HCT116 (cell line): ENCODE results near the gene BAD. TPM values are rescaled to one million over a fixed set of nuclear protein-coding genes. Genes with fewer than 3 reads are reported as not detected.

ENCODE experiments used
- ATAC-seq: fragments of 200-7000 bp; cut with Tn5 transposase; 2 replicates; pipeline ENCODE4 v1.9.1; 2020; ENCODE audit warnings: mild to moderate bottlenecking, moderate library complexity
- BruUV-seq: library from RNA; stranded (reverse); fragments of 400-500 nt; replicated peaks from 2 replicates; lab custom pipeline; 2021; lab: Mats Ljungman, UMichigan
- CTCF ChIA-PET: fragments of 300-600 bp; sonication (Branson Sonifier 250); formaldehyde crosslinking; loops from one replicate; lab custom pipeline; 2021; ENCODE audit warnings: antibody characterized with exemption; lab: Charles Lee
- POLR2A ChIA-PET: fragments of 300-600, 350-600 bp; sonication (Branson Sonifier 250); formaldehyde crosslinking; loops from one replicate; lab custom pipeline; 2021; ENCODE audit warnings: antibody characterized with exemption; lab: Charles Lee
- RAD21 ChIA-PET, 2 experiments: fragments of 300-600 bp; sonication (Branson Sonifier 250); formaldehyde crosslinking; loops; one replicate each; lab custom pipeline; 2023; ENCODE audit warnings: low total read pairs in 2 of 2; ENCODE audit not compliant: uncharacterized antibody in 2 of 2, unreplicated experiment in 2 of 2, low non-redundant PET in 1 of 2; lab: Charles Lee
- DNase-seq: peaks from one replicate; pipeline ENCODE4 v3.0.0-alpha.2; 2010; ENCODE audit warnings: low read depth, low spot score
- H2AFZ ChIP-seq: fragments of 200-600 bp; shearing (Covaris generic), sonication (generic); 2 replicates; pipeline ENCODE4 v1.6.1; 2017; ENCODE audit warnings: low read depth, mixed run types, mixed read lengths, antibody characterized with exemption, low read length; ENCODE audit not compliant: poor library complexity, severe bottlenecking
- H3K27ac ChIP-seq: 2 replicates; pipeline ENCODE4 v1.5.1; 2012; ENCODE audit warnings: low read depth, low read length
- H3K27me3 ChIP-seq: fragments of 200-600 bp; sonication (generic); 2 replicates; pipeline ENCODE4 v1.6.1; 2016; ENCODE audit warnings: mixed run types, low read length, mixed read lengths; ENCODE audit not compliant: insufficient read depth
- H3K36me3 ChIP-seq, 2 experiments: fragments of 200-500 bp in 1 of 2; fragments of 200-600 bp in 1 of 2; sonication (Bioruptor generic) in 1 of 2; sonication (generic) in 1 of 2; 2 replicates each; pipeline versions ENCODE4 v1.5.1 to v1.6.1; 2014 to 2016; ENCODE audit warnings: low read length in 2 of 2, inconsistent platforms in 1 of 2, mixed read lengths in 1 of 2, mixed run types in 1 of 2; ENCODE audit not compliant: insufficient read depth in 2 of 2, control insufficient read depth in 1 of 2
- H3K4me1 ChIP-seq, 2 experiments: fragments of 200-600 bp in 1 of 2; sonication (generic) in 1 of 2; 2 replicates each; pipeline versions ENCODE4 v1.5.1 to v1.6.1; 2012 to 2017; ENCODE audit warnings: low read length in 2 of 2, inconsistent platforms in 1 of 2, mild to moderate bottlenecking in 1 of 2, mixed read lengths in 1 of 2, mixed run types in 1 of 2, moderate library complexity in 1 of 2; ENCODE audit not compliant: insufficient read depth in 2 of 2, control insufficient read depth in 1 of 2
- H3K4me2 ChIP-seq: fragments of 200-600 bp; sonication (generic); 2 replicates; pipeline ENCODE4 v1.6.1; 2017; ENCODE audit warnings: mixed run types, low read length, mixed read lengths
- H3K4me3 ChIP-seq, 2 experiments: fragments of 200-600 bp in 1 of 2; sonication (generic) in 1 of 2; replicated peaks in 1 of 2; 2 replicates each; pipeline ENCODE4 v1.5.1; 2011 to 2016; ENCODE audit warnings: low read length in 2 of 2, control low read depth in 1 of 2, low read depth in 1 of 2, mild to moderate bottlenecking in 1 of 2, mixed read lengths in 1 of 2, mixed run types in 1 of 2
- H3K79me2 ChIP-seq: fragments of 200-600 bp; sonication (generic); 2 replicates; pipeline ENCODE4 v1.6.1; 2017; ENCODE audit warnings: mild to moderate bottlenecking, mixed run types, low read length, moderate library complexity, mixed read lengths; ENCODE audit not compliant: insufficient read depth
- H3K9ac ChIP-seq: fragments of 200-600 bp; sonication (generic); 2 replicates; pipeline ENCODE4 v1.6.1; 2016; ENCODE audit warnings: low read length, mixed read lengths
- H3K9me2 ChIP-seq: fragments of 200-600 bp; sonication (generic), shearing (Covaris generic); 2 replicates; pipeline ENCODE4 v1.6.1; 2017; ENCODE audit warnings: mixed run types, mild to moderate bottlenecking, moderate library complexity; ENCODE audit not compliant: insufficient read depth
- H3K9me3 ChIP-seq, 2 experiments: fragments of 200-500 bp in 1 of 2; fragments of 200-600 bp in 1 of 2; sonication (Bioruptor generic) in 1 of 2; sonication (generic) in 1 of 2; 2 replicates each; pipeline ENCODE4 v1.6.1; 2014 to 2017; ENCODE audit warnings: low read length in 2 of 2, mixed read lengths in 2 of 2, inconsistent platforms in 1 of 2, low read depth in 1 of 2, mild to moderate bottlenecking in 1 of 2, mixed run types in 1 of 2, moderate library complexity in 1 of 2; ENCODE audit not compliant: control insufficient read depth in 1 of 2, insufficient read depth in 1 of 2
- H4K20me1 ChIP-seq: fragments of 200-600 bp; sonication (generic), shearing (Covaris generic); 2 replicates; pipeline ENCODE4 v1.6.1; 2017; ENCODE audit warnings: mixed run types, mild to moderate bottlenecking, moderate library complexity; ENCODE audit not compliant: insufficient read depth
- EGR1 ChIP-seq: IDR thresholded peaks from 2 replicates; pipeline ENCODE4 v1.6.1; 2012; ENCODE audit warnings: low read depth
- FOSL1 ChIP-seq: IDR thresholded peaks from 2 replicates; pipeline ENCODE4 v1.6.1; 2012; ENCODE audit warnings: low read depth
- JUND ChIP-seq: IDR thresholded peaks from 2 replicates; pipeline ENCODE4 v1.6.1; 2012
- POLR2AphosphoS5 ChIP-seq: IDR thresholded peaks from 2 replicates; pipeline ENCODE4 v1.6.1; 2011; ENCODE audit warnings: mild to moderate bottlenecking, low read depth, low read length, moderate library complexity
- RAD21 ChIP-seq: IDR thresholded peaks from 2 replicates; pipeline ENCODE4 v1.6.1; 2012; ENCODE audit warnings: low read depth, mild to moderate bottlenecking
- SIN3A ChIP-seq: IDR thresholded peaks from 2 replicates; pipeline ENCODE4 v1.6.1; 2012; ENCODE audit warnings: low read depth
- SP1 ChIP-seq: IDR thresholded peaks from 2 replicates; pipeline ENCODE4 v1.6.1; 2012; ENCODE audit warnings: low read depth
- YY1 ChIP-seq: IDR thresholded peaks from 2 replicates; pipeline ENCODE4 v1.6.1; 2011; ENCODE audit warnings: low read length, low read depth, moderate library complexity, mild to moderate bottlenecking; ENCODE audit not compliant: insufficient replicate concordance; ENCODE audit errors: extremely low read depth
- ZFX ChIP-seq: fragments of 450-650 bp; IDR thresholded peaks from 2 replicates; pipeline ENCODE4 v1.6.1; 2017
- ZNF274 ChIP-seq: fragments of 200-500 bp; sonication (Bioruptor generic); IDR thresholded peaks from 2 replicates; pipeline ENCODE4 v1.6.1; 2014; ENCODE audit warnings: mild to moderate bottlenecking, low read depth, low read length, inconsistent platforms
- intact Hi-C: fragments of 100-400 bp; cut with micrococcal nuclease; formaldehyde crosslinking; loops from 2 replicates; pipeline ENCODE4 v1.10.0; 2022
- total RNA-seq: library from RNA; stranded (reverse); gene quantifications from one replicate; pipeline ENCODE4 v1.2.1, GENCODE V29; 2021; ENCODE audit not compliant: unreplicated experiment
- TF ChIP-seq, protein P1 (sequence below): IDR thresholded peaks from 2 replicates; pipeline ENCODE4 v1.6.1; 2012
- TF ChIP-seq, protein P2 (sequence below): IDR thresholded peaks from 2 replicates; pipeline ENCODE4 v1.6.1; 2012; ENCODE audit warnings: low read depth

Gene BAD
- total RNA-seq, 1 experiment from 2014 or later: 51.9 TPM

DNA sequence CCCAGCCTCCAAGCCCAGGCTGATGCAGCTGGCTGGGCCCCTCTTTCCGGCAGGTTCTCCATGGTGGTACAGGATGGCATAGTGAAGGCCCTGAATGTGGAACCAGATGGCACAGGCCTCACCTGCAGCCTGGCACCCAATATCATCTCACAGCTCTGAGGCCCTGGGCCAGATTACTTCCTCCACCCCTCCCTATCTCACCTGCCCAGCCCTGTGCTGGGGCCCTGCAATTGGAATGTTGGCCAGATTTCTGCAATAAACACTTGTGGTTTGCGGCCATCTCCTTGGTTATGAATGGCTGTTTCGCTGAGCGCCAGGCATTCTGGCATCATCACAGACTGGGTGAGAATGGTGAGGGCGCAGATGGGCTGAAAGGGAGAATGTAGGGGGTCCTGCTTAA lies 37.1 kb upstream of the BAD start:
- DNase-seq: no peak
- H3K4me3 ChIP-seq: no peak overlapping the region

DNA sequence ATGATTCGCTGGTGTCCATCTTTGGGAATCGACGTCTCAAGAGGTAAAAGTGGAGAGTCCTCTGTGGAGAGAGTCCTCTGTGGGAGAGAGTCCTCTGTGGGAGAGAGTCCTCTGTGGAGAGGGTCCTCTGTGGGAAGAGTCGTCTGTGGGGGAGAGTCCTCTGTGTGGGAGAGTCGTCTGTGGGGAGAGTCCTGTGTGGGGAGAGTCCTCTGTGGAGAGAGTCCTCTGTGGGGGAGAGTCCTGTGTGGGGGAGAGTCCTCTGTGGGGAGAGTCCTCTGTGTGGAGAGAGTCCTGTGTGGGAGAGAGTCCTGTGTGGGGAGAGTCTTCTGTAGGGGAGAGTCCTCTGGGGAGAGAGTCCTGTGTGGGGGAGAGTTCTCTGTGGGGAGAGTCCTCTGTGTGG lies 36.6 kb upstream of the BAD start:
- ATAC-seq: no peak
- H3K9me3 ChIP-seq: no peaks in the 10 kb centered on the region
- no peak overlapping the region for H3K4me3 ChIP-seq
- no peak overlapping the region for H2AFZ ChIP-seq
- H3K36me3 ChIP-seq: peaks cover 4 to 7% of the 10 kb centered on the region in 2 experiments; a peak in 2 of 4 replicates
- H3K9ac ChIP-seq: peak overlapping the region; percentile 26; the same call in 1 of the 2 replicates
- H3K79me2 ChIP-seq: peaks cover 28% of the 10 kb centered on the region
- CTCF ChIA-PET: no interaction called here
- TF ChIP-seq, protein P1, sequence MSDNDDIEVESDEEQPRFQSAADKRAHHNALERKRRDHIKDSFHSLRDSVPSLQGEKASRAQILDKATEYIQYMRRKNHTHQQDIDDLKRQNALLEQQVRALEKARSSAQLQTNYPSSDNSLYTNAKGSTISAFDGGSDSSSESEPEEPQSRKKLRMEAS: no peak
- no peak for TF ChIP-seq YY1
- TF ChIP-seq, protein P2, sequence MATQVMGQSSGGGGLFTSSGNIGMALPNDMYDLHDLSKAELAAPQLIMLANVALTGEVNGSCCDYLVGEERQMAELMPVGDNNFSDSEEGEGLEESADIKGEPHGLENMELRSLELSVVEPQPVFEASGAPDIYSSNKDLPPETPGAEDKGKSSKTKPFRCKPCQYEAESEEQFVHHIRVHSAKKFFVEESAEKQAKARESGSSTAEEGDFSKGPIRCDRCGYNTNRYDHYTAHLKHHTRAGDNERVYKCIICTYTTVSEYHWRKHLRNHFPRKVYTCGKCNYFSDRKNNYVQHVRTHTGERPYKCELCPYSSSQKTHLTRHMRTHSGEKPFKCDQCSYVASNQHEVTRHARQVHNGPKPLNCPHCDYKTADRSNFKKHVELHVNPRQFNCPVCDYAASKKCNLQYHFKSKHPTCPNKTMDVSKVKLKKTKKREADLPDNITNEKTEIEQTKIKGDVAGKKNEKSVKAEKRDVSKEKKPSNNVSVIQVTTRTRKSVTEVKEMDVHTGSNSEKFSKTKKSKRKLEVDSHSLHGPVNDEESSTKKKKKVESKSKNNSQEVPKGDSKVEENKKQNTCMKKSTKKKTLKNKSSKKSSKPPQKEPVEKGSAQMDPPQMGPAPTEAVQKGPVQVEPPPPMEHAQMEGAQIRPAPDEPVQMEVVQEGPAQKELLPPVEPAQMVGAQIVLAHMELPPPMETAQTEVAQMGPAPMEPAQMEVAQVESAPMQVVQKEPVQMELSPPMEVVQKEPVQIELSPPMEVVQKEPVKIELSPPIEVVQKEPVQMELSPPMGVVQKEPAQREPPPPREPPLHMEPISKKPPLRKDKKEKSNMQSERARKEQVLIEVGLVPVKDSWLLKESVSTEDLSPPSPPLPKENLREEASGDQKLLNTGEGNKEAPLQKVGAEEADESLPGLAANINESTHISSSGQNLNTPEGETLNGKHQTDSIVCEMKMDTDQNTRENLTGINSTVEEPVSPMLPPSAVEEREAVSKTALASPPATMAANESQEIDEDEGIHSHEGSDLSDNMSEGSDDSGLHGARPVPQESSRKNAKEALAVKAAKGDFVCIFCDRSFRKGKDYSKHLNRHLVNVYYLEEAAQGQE: no peak
- TF ChIP-seq SP1: no peak
- TF ChIP-seq ZFX: no peak
- no peak for TF ChIP-seq SIN3A
- TF ChIP-seq RAD21: no peak
- BruUV-seq: no TSS peak
- peak overlapping the region; percentile 46 for H3K27ac ChIP-seq
- intact Hi-C loops: no loop called here
- H3K27me3 ChIP-seq: no peaks in the 10 kb centered on the region
- RAD21 ChIA-PET: no interaction called here
- no peak for DNase-seq
- H3K4me2 ChIP-seq: peak overlapping the region; percentile 22; the same call in 1 of the 2 replicates
- H4K20me1 ChIP-seq: no peaks in the 10 kb centered on the region
- H3K9me2 ChIP-seq: no peaks in the 10 kb centered on the region
- H3K4me1 ChIP-seq: peaks cover 21 to 53% of the 10 kb centered on the region in 2 experiments
- POLR2A ChIA-PET: no interaction called here

More for the DNA sequence above, 37.1 kb upstream of the BAD start:
- RAD21 ChIA-PET: no interaction called here
- Histone ChIP-seq H3K4me1 (peaks cover 17 to 48% of the 10 kb centered on the region in 2 experiments), H3K27ac (peak overlapping the region; percentile 46), H4K20me1 (no peaks in the 10 kb centered on the region), H3K27me3 (no peaks in the 10 kb centered on the region), H3K9me2 (no peaks in the 10 kb centered on the region), H3K9me3 (no peaks in the 10 kb centered on the region), H3K36me3 (peaks cover 0 to 7% of the 10 kb centered on the region in 2 experiments; a peak in 1 of 4 replicates), H3K9ac (peak overlapping the region; percentile 26; the same call in 1 of the 2 replicates), H2AFZ (no peak overlapping the region), H3K79me2 (peaks cover 23% of the 10 kb centered on the region), H3K4me2 (peak overlapping the region; percentile 18; the same call in 1 of the 2 replicates)
- POLR2A ChIA-PET: interaction anchor here (1.0 kb wide), 1 partner anchor 9 kb away, joined by 3 read pairs; no protein-coding TSS in a partner anchor
- TF ChIP-seq YY1 (no peak), JUND (no peak), ZNF274 (no peak), POLR2AphosphoS5 (no peak), FOSL1 (no peak), EGR1 (no peak)
- no peak for ATAC-seq
- intact Hi-C loops: no loop called here
- CTCF ChIA-PET: interaction anchor here (1.2 kb wide), 1 partner anchor 10 kb away, joined by 3 read pairs; no protein-coding TSS in a partner anchor
- no TSS peak for BruUV-seq
